Measurements from ENCODE around the gene DDX43.

Gene DDX43

DNA sequence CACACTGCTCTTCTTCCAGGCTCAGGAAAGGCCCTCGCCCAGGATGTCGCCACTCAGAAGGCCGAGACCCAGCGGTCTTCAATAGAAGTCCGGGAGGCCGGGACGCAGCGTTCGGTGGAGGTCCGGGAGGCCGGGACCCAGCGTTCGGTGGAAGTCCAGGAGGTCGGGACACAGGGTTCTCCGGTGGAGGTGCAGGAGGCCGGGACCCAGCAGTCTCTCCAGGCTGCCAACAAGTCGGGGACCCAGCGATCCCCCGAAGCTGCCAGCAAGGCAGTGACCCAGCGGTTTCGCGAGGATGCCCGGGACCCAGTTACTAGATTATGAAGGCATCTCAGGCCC, 31.1 kb upstream of the DDX43 start:
- no peak overlapping the region for H3K27ac ChIP-seq (ENCODE audit: low read depth, low read length, poor library complexity, severe bottlenecking)
- no peaks in the 10 kb centered on the region for H3K9me2 ChIP-seq (ENCODE audit: low read depth, low read length)
- H3K79me2 ChIP-seq (ENCODE audit: insufficient read depth, low read length) = no peaks in the 10 kb centered on the region
- H3K36me3 ChIP-seq (ENCODE audit: insufficient read depth, low read length) = no peaks in the 10 kb centered on the region
- TF ChIP-seq, protein P1, sequence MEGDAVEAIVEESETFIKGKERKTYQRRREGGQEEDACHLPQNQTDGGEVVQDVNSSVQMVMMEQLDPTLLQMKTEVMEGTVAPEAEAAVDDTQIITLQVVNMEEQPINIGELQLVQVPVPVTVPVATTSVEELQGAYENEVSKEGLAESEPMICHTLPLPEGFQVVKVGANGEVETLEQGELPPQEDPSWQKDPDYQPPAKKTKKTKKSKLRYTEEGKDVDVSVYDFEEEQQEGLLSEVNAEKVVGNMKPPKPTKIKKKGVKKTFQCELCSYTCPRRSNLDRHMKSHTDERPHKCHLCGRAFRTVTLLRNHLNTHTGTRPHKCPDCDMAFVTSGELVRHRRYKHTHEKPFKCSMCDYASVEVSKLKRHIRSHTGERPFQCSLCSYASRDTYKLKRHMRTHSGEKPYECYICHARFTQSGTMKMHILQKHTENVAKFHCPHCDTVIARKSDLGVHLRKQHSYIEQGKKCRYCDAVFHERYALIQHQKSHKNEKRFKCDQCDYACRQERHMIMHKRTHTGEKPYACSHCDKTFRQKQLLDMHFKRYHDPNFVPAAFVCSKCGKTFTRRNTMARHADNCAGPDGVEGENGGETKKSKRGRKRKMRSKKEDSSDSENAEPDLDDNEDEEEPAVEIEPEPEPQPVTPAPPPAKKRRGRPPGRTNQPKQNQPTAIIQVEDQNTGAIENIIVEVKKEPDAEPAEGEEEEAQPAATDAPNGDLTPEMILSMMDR (IDR thresholded peaks at IDR 0.05; ENCODE audit: low read length) = no peak
- no peak for TF ChIP-seq EZH2 (IDR thresholded peaks at IDR 0.05; ENCODE audit: borderline replicate concordance, low read length)
- no peaks in the 10 kb centered on the region for H3K4me1 ChIP-seq (ENCODE audit: insufficient read depth, low read length, severe bottlenecking)
- H4K20me1 ChIP-seq (ENCODE audit: insufficient read depth, low read length) = no peaks in the 10 kb centered on the region
- no peak overlapping the region for H2AFZ ChIP-seq (ENCODE audit: low read length)
- no peaks in the 10 kb centered on the region for H3K9me3 ChIP-seq (ENCODE audit: low read length)
- H3K4me3 ChIP-seq (ENCODE audit: low read depth, low read length, poor library complexity, severe bottlenecking) = no peak overlapping the region
- H3K9ac ChIP-seq (ENCODE audit: low read length) = no peak overlapping the region
- no peak overlapping the region for H3K4me2 ChIP-seq (ENCODE audit: low read length)
- peaks cover 4% of the 10 kb centered on the region; the same call in 1 of the 2 replicates for H3K27me3 ChIP-seq (ENCODE audit: insufficient read depth, low read length)
- no peaks in the 10 kb centered on the region for H3F3A ChIP-seq (ENCODE audit: insufficient read depth, low read length)

DNA sequence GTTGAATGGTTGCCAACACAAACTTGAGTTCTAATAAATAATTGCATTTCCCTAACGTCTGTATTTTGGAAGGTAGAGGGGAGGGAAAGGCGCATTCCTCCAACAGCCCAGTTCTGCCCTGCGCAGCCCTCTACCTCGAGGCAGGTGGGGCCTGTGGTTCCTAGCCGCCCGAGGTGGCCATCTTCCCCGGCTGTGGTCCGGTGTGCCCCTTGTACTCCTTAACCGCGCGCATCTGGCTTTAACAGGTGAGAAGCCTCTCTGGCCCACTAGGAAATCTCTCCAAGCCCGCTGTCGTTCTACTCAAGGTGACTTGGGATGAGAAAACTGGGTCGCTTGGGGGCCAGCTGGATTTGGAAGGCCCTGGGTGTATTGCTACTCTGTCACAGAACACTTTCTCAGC, 30.5 kb upstream of the DDX43 start:
- H4K20me1 ChIP-seq (ENCODE audit: insufficient read depth, low read length) = no peaks in the 10 kb centered on the region

DNA sequence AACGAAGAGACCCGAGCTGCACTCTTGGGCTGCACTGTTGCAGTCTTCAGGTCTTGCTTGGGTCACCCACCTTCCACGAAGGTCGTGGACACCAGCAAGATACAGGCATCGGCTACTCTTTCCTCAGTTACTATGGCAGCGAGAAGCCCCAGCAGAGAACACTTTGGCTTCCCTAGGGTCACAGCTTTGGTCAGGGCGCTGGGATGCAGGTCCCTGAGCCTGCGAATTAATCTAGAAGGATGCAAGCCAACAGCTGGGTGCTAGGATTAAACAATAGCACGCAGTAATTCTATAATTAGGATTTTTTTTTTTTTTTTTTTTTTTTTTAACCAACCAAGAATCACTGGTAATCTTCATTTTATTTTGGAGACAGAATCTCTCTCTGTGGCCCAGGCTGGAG, 30.1 kb upstream of the DDX43 start:
- no peak overlapping the region for H3K27ac ChIP-seq (ENCODE audit: low read depth, low read length, poor library complexity, severe bottlenecking)
- H3K9me3 ChIP-seq (ENCODE audit: low read length) = no peaks in the 10 kb centered on the region
- no peak overlapping the region for H2AFZ ChIP-seq (ENCODE audit: low read length)
- no peak overlapping the region for H3K9ac ChIP-seq (ENCODE audit: low read length)
- H3K9me2 ChIP-seq (ENCODE audit: low read depth, low read length) = no peaks in the 10 kb centered on the region
- H3K27me3 ChIP-seq (ENCODE audit: insufficient read depth, low read length) = peaks cover 4% of the 10 kb centered on the region; the same call in 1 of the 2 replicates
- H3K79me2 ChIP-seq (ENCODE audit: insufficient read depth, low read length) = no peaks in the 10 kb centered on the region
- H3K4me3 ChIP-seq (ENCODE audit: low read depth, low read length, poor library complexity, severe bottlenecking) = no peak overlapping the region
- no peak for TF ChIP-seq EZH2 (IDR thresholded peaks at IDR 0.05; ENCODE audit: borderline replicate concordance, low read length)
- TF ChIP-seq, protein P1 (IDR thresholded peaks at IDR 0.05; ENCODE audit: low read length) = no peak
- H4K20me1 ChIP-seq (ENCODE audit: insufficient read depth, low read length) = no peaks in the 10 kb centered on the region
- no peak overlapping the region for H3K4me2 ChIP-seq (ENCODE audit: low read length)
- no peaks in the 10 kb centered on the region for H3F3A ChIP-seq (ENCODE audit: insufficient read depth, low read length)
- H3K4me1 ChIP-seq (ENCODE audit: insufficient read depth, low read length, severe bottlenecking) = no peaks in the 10 kb centered on the region
- no peaks in the 10 kb centered on the region for H3K36me3 ChIP-seq (ENCODE audit: insufficient read depth, low read length)

More for the DNA sequence above, 30.5 kb upstream of the DDX43 start:
- Histone ChIP-seq H3K4me2 (ENCODE audit: low read length) (no peak overlapping the region), H3F3A (ENCODE audit: insufficient read depth, low read length) (no peaks in the 10 kb centered on the region), H3K9ac (ENCODE audit: low read length) (no peak overlapping the region), H3K27me3 (ENCODE audit: insufficient read depth, low read length) (peaks cover 4% of the 10 kb centered on the region; the same call in 1 of the 2 replicates), H2AFZ (ENCODE audit: low read length) (no peak overlapping the region), H3K27ac (ENCODE audit: low read depth, low read length, poor library complexity, severe bottlenecking) (no peak overlapping the region), H3K9me2 (ENCODE audit: low read depth, low read length) (no peaks in the 10 kb centered on the region), H3K4me1 (ENCODE audit: insufficient read depth, low read length, severe bottlenecking) (no peaks in the 10 kb centered on the region), H3K4me3 (ENCODE audit: low read depth, low read length, poor library complexity, severe bottlenecking) (no peak overlapping the region), H3K9me3 (ENCODE audit: low read length) (no peaks in the 10 kb centered on the region), H3K79me2 (ENCODE audit: insufficient read depth, low read length) (no peaks in the 10 kb centered on the region), H3K36me3 (ENCODE audit: insufficient read depth, low read length) (no peaks in the 10 kb centered on the region)
- TF ChIP-seq, protein P1 (IDR thresholded peaks at IDR 0.05; ENCODE audit: low read length) = no peak
- no peak for TF ChIP-seq EZH2 (IDR thresholded peaks at IDR 0.05; ENCODE audit: borderline replicate concordance, low read length)

All from OCI-LY1 (cell line).